Uterus (tissue), 2 donors: ENCODE data around the gene CTH.
A peak's percentile ranks its signal among the peaks of the same experiment; 100 is the strongest.

ENCODE experiments used
- POLR2A ChIP-seq, 2 donors: fragments of 450-650 bp; IDR thresholded peaks; one replicate each; pipeline ENCODE4 v1.6.1; 2016; ENCODE audit warnings: antibody characterized with exemption in 2 of 2, mild to moderate bottlenecking in 1 of 2, moderate library complexity in 1 of 2
- TF ChIP-seq, protein P1 (sequence below), 4 experiments: fragments of 200-600 bp in 2 of 4; fragments of 450-650 bp in 2 of 4; sonication (generic) in 2 of 4; IDR thresholded peaks; one replicate each; pipeline ENCODE4 v1.5.1; 2016 to 2019; ENCODE audit warnings: antibody characterized with exemption in 4 of 4, mild to moderate bottlenecking in 2 of 4, moderate library complexity in 1 of 4

DNA sequence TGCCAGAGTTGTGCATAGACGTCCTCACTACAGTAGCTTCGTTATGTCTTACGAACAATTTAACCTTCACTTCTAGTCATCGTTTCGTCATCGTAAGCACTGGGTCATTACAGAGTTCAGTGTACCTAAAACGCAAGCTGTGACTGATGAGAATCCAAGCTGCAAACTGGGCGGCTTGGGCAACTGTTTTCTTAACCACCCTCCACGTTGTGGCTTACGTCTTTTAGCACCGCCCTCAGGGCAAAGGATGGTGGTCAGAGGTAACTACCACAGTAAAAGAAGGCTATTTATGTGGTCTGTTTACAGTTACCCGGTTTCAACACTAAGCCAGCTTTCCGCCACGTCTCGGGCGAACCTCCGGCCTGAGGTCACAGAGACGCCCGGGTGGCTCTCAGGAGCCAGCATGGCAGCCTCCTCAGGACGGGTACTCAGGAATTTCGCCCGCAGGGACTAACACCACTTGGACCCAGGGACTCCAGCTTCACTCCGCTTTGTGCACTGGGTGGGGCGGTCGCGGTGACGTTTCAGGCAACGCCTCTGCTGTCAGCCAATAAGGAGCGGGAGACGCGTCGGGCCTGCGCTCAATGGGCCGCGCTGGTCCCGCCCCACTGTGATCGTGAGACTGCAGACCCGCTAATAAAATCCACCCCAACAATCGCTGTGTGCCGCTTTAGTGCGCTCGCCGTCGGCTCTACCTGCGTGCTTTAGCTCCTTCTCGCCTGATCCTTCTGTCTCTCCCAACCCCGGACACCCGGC lies at the start of gene CTH:
- TF ChIP-seq, protein P1, sequence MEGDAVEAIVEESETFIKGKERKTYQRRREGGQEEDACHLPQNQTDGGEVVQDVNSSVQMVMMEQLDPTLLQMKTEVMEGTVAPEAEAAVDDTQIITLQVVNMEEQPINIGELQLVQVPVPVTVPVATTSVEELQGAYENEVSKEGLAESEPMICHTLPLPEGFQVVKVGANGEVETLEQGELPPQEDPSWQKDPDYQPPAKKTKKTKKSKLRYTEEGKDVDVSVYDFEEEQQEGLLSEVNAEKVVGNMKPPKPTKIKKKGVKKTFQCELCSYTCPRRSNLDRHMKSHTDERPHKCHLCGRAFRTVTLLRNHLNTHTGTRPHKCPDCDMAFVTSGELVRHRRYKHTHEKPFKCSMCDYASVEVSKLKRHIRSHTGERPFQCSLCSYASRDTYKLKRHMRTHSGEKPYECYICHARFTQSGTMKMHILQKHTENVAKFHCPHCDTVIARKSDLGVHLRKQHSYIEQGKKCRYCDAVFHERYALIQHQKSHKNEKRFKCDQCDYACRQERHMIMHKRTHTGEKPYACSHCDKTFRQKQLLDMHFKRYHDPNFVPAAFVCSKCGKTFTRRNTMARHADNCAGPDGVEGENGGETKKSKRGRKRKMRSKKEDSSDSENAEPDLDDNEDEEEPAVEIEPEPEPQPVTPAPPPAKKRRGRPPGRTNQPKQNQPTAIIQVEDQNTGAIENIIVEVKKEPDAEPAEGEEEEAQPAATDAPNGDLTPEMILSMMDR (IDR thresholded peaks at IDR 0.05): peak in 2 of 4 experiments; percentile 9 to 12
- TF ChIP-seq POLR2A (IDR thresholded peaks at IDR 0.05): peak; percentile 92 to 96
